GM23248 (cell line): ENCODE data around the gene ACAA1.

ENCODE experiments used
- EZH2 ChIP-seq: fragments of 200-600 bp; sonication (generic); IDR thresholded peaks from 2 replicates; pipeline ENCODE4 v1.6.1; 2018; ENCODE audit warnings: antibody characterized with exemption, mild to moderate bottlenecking; ENCODE audit not compliant: insufficient read depth, poor library complexity, severe bottlenecking
- EZH2phosphoT487 ChIP-seq: fragments of 200-600 bp; sonication (generic); IDR thresholded peaks from 2 replicates; pipeline ENCODE4 v1.6.1; 2018; ENCODE audit warnings: antibody characterized with exemption, moderate library complexity, mild to moderate bottlenecking, low read depth; ENCODE audit not compliant: insufficient read depth

GRCh38 chr3:38152609-38153008 is 15.7 kb upstream of the ACAA1 start:
- TF ChIP-seq EZH2, result no peak
- no peak for TF ChIP-seq EZH2phosphoT487
